Trophoblast cell (in vitro differentiated cells and primary cell): ENCODE results near the gene KRTAP17-1.
"Not testable (repeated sequence)": the region's sequence is repeated elsewhere in the genome, so short reads cannot be mapped to it uniquely, and the experiment has no call there.

Experiments
- DNase-seq, 2 donors: peaks; one replicate each; pipeline ENCODE4 v3.0.0-alpha.2; 2016
- H2AFZ ChIP-seq: 2 replicates; pipeline ENCODE4 v1.6.1; 2013; ENCODE audit warnings: low read length, moderate library complexity, mild to moderate bottlenecking; ENCODE audit not compliant: insufficient read depth, poor library complexity
- H2AK5ac ChIP-seq: 2 replicates; pipeline ENCODE4 v1.6.1; 2013; ENCODE audit warnings: mild to moderate bottlenecking, low read length
- H2BK120ac ChIP-seq: 2 replicates; pipeline ENCODE4 v1.6.1; 2013; ENCODE audit warnings: low read length, mild to moderate bottlenecking, moderate library complexity; ENCODE audit not compliant: insufficient read depth, poor library complexity
- H2BK12ac ChIP-seq: 2 replicates; pipeline ENCODE4 v1.6.1; 2013; ENCODE audit warnings: mild to moderate bottlenecking, low read length, moderate library complexity
- H2BK5ac ChIP-seq: 2 replicates; pipeline ENCODE4 v1.6.1; 2013; ENCODE audit warnings: low read length, low read depth, moderate library complexity, mild to moderate bottlenecking; ENCODE audit not compliant: poor library complexity
- H3K14ac ChIP-seq: 2 replicates; pipeline ENCODE4 v1.6.1; 2013; ENCODE audit warnings: mild to moderate bottlenecking, low read length
- H3K18ac ChIP-seq: 2 replicates; pipeline ENCODE4 v1.6.1; 2013; ENCODE audit warnings: mild to moderate bottlenecking, low read length
- H3K23ac ChIP-seq: 2 replicates; pipeline ENCODE4 v1.6.1; 2013; ENCODE audit warnings: low read length
- H3K27ac ChIP-seq: 2 replicates; pipeline ENCODE4 v1.5.1; 2013; ENCODE audit warnings: low read depth, mild to moderate bottlenecking, inconsistent platforms, low read length, moderate library complexity
- H3K27me3 ChIP-seq: 2 replicates; pipeline ENCODE4 v1.6.1; 2013; ENCODE audit warnings: inconsistent platforms, mild to moderate bottlenecking, low read length, moderate library complexity; ENCODE audit not compliant: insufficient read depth
- H3K36me3 ChIP-seq, 2 experiments: 1 replicate in 1 of 2; 2 replicates in 1 of 2; pipeline ENCODE4 v1.6.1; 2013; ENCODE audit warnings: low read length in 2 of 2, mild to moderate bottlenecking in 2 of 2, moderate library complexity in 1 of 2; ENCODE audit not compliant: insufficient read depth in 2 of 2, control insufficient read depth in 1 of 2
- H3K4ac ChIP-seq: 2 replicates; pipeline ENCODE4 v1.6.1; 2013; ENCODE audit warnings: low read depth, mild to moderate bottlenecking, low read length, moderate library complexity
- H3K4me1 ChIP-seq, 2 experiments: 1 replicate in 1 of 2; 2 replicates in 1 of 2; pipeline ENCODE4 v1.6.1; 2013; ENCODE audit warnings: low read length in 2 of 2, mild to moderate bottlenecking in 2 of 2, moderate library complexity in 1 of 2; ENCODE audit not compliant: insufficient read depth in 2 of 2, control insufficient read depth in 1 of 2
- H3K4me2 ChIP-seq: 2 replicates; pipeline ENCODE4 v1.6.1; 2013; ENCODE audit warnings: inconsistent platforms, mild to moderate bottlenecking, low read length, moderate library complexity
- H3K4me3 ChIP-seq: 2 replicates; pipeline ENCODE4 v1.5.1; 2013; ENCODE audit warnings: mild to moderate bottlenecking, low read depth, low read length, inconsistent platforms
- H3K79me1 ChIP-seq: one replicate; pipeline ENCODE4 v1.6.1; 2013; ENCODE audit warnings: low read length
- H3K79me2 ChIP-seq: 2 replicates; pipeline ENCODE4 v1.6.1; 2013; ENCODE audit warnings: low read length, mild to moderate bottlenecking; ENCODE audit not compliant: control insufficient read depth, insufficient read depth, poor library complexity
- H3K9ac ChIP-seq: 2 replicates; pipeline ENCODE4 v1.6.1; 2013; ENCODE audit warnings: mild to moderate bottlenecking, low read length
- H3K9me3 ChIP-seq: 2 replicates; pipeline ENCODE4 v1.6.1; 2013; ENCODE audit warnings: low read depth, mild to moderate bottlenecking, control low read depth, inconsistent platforms, low read length; ENCODE audit not compliant: insufficient read depth
- H4K12ac ChIP-seq: 2 replicates; pipeline ENCODE4 v1.6.1; 2013; ENCODE audit warnings: low read depth, mild to moderate bottlenecking, low read length, moderate library complexity
- H4K8ac ChIP-seq: 2 replicates; pipeline ENCODE4 v1.6.1; 2013; ENCODE audit warnings: low read depth, mild to moderate bottlenecking, low read length, moderate library complexity
- H4K91ac ChIP-seq: one replicate; pipeline ENCODE4 v1.6.1; 2013; ENCODE audit warnings: low read depth, mild to moderate bottlenecking, low read length, moderate library complexity
- WGBS: extraction: QIAGEN DNeasy Blood & Tissue Kit; methylation state at CpG from one replicate; pipeline ENCODE4 v1.1.7; 2013; ENCODE audit warnings: missing lambda C conversion rate; ENCODE audit not compliant: insufficient read length, insufficient coverage; ENCODE audit errors: extremely low coverage; 5-methylcytosine and 5-hydroxymethylcytosine counted together

KRTAP17-1 gene

DNA sequence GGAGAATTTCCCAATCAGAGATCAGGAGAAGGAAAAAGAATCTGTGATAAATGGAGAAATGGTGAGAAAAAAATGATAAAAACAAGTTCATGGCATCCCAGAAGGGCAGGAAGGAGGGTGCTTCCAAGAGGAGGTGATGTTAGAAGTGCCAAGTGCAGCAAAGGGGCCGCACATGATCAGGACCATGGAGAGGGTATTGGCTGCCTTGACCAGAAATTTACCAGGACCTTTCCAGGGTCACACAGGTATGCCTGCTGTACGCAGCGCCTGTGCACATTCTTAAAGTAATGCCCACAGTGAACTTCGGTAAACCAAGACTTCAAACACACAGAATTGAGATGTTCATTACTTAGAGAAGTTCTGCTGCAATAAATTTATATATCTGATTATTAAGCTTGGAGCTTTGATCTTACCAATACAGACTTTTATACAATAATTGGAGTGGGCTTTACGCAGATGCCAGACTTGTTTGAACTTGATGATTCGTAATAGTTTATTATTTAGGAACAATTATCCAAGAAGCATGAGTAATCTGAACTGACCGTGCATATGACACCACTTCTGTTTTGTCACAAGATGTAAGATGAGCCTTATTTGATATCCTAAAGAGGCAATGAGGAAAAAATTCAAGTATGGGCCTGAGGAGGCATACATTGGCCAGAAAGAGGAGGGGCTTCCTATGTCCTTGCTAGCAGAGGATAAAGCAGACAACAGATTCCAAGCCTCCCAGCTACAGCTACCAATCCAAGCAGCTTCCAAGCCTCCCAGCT lies 37.3 kb upstream of the KRTAP17-1 start:
- no peak overlapping the region for H3K27ac ChIP-seq
- no peak overlapping the region for H3K18ac ChIP-seq
- H3K9me3 ChIP-seq, result no peaks in the 10 kb centered on the region
- no peak overlapping the region for H3K14ac ChIP-seq
- no peaks in the 10 kb centered on the region for H3K36me3 ChIP-seq
- no peak overlapping the region for H3K9ac ChIP-seq
- H4K91ac ChIP-seq, result no peak overlapping the region
- H3K4ac ChIP-seq, result no peak overlapping the region
- DNase-seq, result no peak
- no peak overlapping the region for H2AFZ ChIP-seq
- no peak overlapping the region for H4K8ac ChIP-seq
- no peaks in the 10 kb centered on the region for H3K27me3 ChIP-seq
- WGBS, result no CpG with 5 or more reads among the region's 7 CpGs
- H3K4me3 ChIP-seq, result no peak overlapping the region
- no peak overlapping the region for H3K4me2 ChIP-seq
- no peaks in the 10 kb centered on the region for H3K79me2 ChIP-seq
- no peak overlapping the region for H2BK120ac ChIP-seq
- H3K23ac ChIP-seq, result no peak overlapping the region
- H4K12ac ChIP-seq, result no peak overlapping the region
- no peak overlapping the region for H2AK5ac ChIP-seq
- peaks cover 3% of the 10 kb centered on the region for H3K79me1 ChIP-seq
- H2BK5ac ChIP-seq, result no peak overlapping the region
- no peak overlapping the region for H2BK12ac ChIP-seq
- no peaks in the 10 kb centered on the region for H3K4me1 ChIP-seq

DNA sequence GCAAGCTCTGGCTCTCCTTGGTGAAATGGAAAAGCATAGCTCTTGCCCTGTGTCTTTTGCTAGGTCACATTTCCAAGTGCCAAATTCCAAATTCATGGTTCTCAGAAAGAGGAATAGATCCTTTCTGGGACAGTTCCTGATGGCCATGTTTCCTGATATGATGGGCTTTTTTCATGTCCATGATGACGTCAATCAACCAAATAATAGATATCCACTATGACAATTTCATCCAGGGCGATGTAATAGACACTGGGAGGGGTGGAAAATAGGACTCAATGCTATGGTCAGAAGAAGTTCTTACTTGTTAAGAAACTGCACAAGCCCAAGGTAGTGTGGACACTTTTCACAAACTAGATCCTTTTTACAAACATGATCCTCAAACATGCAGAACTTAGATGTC lies 35.7 kb upstream of the KRTAP17-1 start:
- Histone ChIP-seq H3K27me3 (no peaks in the 10 kb centered on the region), H3K4me2 (no peak overlapping the region), H3K18ac (no peak overlapping the region), H4K12ac (no peak overlapping the region), H3K27ac (no peak overlapping the region), H3K4ac (no peak overlapping the region), H3K14ac (no peak overlapping the region), H3K23ac (no peak overlapping the region), H4K91ac (no peak overlapping the region), H3K79me2 (no peaks in the 10 kb centered on the region), H2BK5ac (no peak overlapping the region), H3K9ac (no peak overlapping the region), H2BK120ac (no peak overlapping the region), H4K8ac (no peak overlapping the region), H3K4me3 (no peak overlapping the region), H3K9me3 (no peaks in the 10 kb centered on the region), H3K79me1 (peaks cover 3% of the 10 kb centered on the region), H3K4me1 (no peaks in the 10 kb centered on the region), H2BK12ac (no peak overlapping the region), H2AFZ (no peak overlapping the region), H2AK5ac (no peak overlapping the region), H3K36me3 (no peaks in the 10 kb centered on the region)
- no CpG with 5 or more reads among the region's 2 CpGs for WGBS
- no peak for DNase-seq

DNA sequence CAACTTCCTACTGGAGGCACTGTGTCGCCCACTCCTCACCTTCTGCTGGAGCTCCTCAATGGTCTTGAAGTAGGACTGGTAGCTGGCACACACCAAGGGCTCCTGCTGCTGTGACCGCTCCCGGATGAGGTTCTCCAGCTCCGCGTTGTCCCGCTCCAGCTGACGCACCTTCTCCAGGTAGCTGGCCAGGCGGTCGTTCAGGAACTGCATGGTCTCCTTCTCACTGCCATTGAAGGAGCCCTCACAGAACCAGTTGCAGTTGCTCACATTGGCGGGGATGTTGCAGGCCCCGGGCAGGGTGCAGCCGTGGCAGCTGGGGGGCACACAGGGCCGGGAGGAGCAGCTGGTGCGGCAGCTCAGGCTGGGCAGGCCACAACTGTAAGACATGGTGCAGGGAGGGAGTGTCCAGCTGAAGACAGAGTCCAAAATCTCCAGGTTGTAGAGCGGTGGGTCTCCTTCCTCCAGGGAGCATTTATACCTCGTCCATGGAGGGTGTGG lies 34.9 kb upstream of the KRTAP17-1 start, which contains the start of gene KRT33A:
KRT33A (minus strand) TSS at position 448 of the 498 bp plus-strand sequence; CDS start at position 387, 61 bp downstream.
- not testable (repeated sequence) for H3K4ac ChIP-seq, H4K12ac ChIP-seq, H3K23ac ChIP-seq, H3K79me1 ChIP-seq, H3K79me2 ChIP-seq, H2BK12ac ChIP-seq, DNase-seq, H3K4me3 ChIP-seq, H3K9ac ChIP-seq, H3K36me3 ChIP-seq, H2AFZ ChIP-seq, H4K91ac ChIP-seq, H3K27me3 ChIP-seq, H3K4me2 ChIP-seq, H3K14ac ChIP-seq, H3K18ac ChIP-seq, H3K4me1 ChIP-seq, H3K9me3 ChIP-seq, H2BK120ac ChIP-seq, H3K27ac ChIP-seq, H2AK5ac ChIP-seq, H2BK5ac ChIP-seq, H4K8ac ChIP-seq
- WGBS, result no CpG with 5 or more reads among the region's 16 CpGs

DNA sequence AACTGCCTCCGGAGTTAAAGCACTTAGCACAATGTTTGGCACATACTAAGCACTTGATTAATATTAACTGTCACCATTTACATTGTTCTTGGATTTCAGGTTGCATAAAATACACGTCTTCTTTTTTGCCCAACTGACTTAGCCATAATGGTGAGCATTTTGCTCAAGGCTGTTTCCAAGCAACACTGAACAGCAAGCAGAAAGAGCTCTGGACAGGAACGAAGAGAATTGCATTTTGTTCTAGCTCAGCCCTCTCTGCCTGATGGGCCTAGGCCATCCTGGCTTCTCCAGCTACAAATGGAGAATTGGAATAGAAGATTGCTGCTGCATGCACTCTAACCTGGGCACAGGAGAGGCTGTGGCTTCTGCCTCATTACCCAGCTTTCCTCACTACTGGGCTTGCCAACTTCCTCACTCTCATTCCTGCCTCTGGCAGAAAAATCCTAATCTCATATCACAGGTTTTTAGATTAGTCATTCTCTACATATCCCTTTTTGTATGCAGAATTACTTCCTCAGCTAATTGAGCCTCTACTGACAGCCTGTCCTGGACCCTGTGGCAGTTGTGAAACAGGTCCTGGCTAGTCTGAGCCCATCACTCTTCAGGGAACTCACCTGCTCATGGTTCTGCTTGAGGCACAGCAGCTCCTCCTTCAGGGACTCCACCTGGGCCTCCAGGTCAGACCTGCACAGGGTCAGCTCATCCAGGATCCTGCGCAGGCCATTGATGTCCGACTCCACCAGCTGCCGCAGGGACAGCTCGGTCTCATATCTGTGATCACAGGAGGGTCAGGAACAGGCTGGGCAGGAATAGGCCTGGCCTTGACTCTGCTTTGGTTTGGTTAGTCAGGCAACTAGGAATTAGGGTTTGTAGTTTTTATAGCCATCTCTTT lies 32.6 kb upstream of the KRTAP17-1 start:
- Histone ChIP-seq H3K27ac (no peak overlapping the region), H4K91ac (no peak overlapping the region), H3K27me3 (no peaks in the 10 kb centered on the region), H3K14ac (no peak overlapping the region), H2BK5ac (no peak overlapping the region), H3K79me2 (no peaks in the 10 kb centered on the region), H3K4me3 (no peak overlapping the region), H2BK120ac (no peak overlapping the region), H3K4me1 (no peaks in the 10 kb centered on the region), H3K9ac (no peak overlapping the region), H3K4me2 (no peak overlapping the region), H2AK5ac (no peak overlapping the region), H4K12ac (no peak overlapping the region), H3K36me3 (no peaks in the 10 kb centered on the region), H3K4ac (no peak overlapping the region), H3K18ac (no peak overlapping the region), H2BK12ac (no peak overlapping the region), H3K79me1 (peaks cover 3% of the 10 kb centered on the region), H4K8ac (no peak overlapping the region), H3K23ac (no peak overlapping the region), H2AFZ (no peak overlapping the region), H3K9me3 (no peaks in the 10 kb centered on the region)
- DNase-seq, result peak; percentile 77 to 81
- no CpG with 5 or more reads among the region's 7 CpGs for WGBS
